Peyer's patch (tissue), 4 donors: ENCODE measurements around the gene PSAPL1.

ENCODE experiments used
- CTCF ChIP-seq, 6 experiments: fragments of 450-650 bp in 4 of 6; fragments of 200-600 bp in 2 of 6; sonication (generic) in 1 of 6; IDR thresholded peaks; one replicate each; pipeline ENCODE4 v1.5.1; 2017 to 2019; ENCODE audit warnings: antibody characterized with exemption in 6 of 6, mild to moderate bottlenecking in 3 of 6, moderate library complexity in 1 of 6
- POLR2A ChIP-seq, 2 donors: fragments of 450-650 bp; IDR thresholded peaks; one replicate each; pipeline ENCODE4 v1.5.1; 2017; ENCODE audit warnings: antibody characterized with exemption in 2 of 2, mild to moderate bottlenecking in 2 of 2, moderate library complexity in 2 of 2

DNA sequence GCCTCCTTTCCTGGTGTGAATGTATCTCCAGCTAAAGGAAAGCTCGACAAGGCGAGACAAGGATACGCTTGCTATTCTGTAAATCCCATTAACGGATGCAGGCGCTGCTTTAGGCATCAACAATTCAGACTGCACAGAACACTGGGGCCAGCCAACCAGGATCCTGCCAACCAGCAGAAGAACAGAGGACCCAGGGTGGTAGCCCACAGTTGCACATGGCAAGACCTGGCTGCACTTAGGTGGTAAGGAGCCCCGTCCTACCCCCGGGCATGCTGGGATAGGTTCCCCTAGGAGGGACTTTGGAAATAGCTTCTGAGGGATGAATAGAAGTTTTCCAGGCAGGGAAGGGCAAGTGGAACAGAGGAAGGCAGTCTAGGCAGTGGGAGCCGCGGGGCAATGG lies 20.7 kb downstream of the PSAPL1 start:
- no peak for TF ChIP-seq CTCF (IDR thresholded peaks at IDR 0.05)
- TF ChIP-seq POLR2A (IDR thresholded peaks at IDR 0.05): no peak
